ENCODE measurements around the gene C2orf69. TPM values are rescaled to one million over a fixed set of nuclear protein-coding genes. Genes with fewer than 3 reads are reported as not detected.
A peak's percentile ranks its signal among the peaks of the same experiment; 100 is the strongest.

Gene C2orf69
- total and polyA plus RNA-seq, 2 of the 13 experiments (the other 11 are each of a cell fraction or from before 2014, with no cell fraction given), result 4.8 to 19.3 TPM

- TF ChIP-seq NFYB (CRISPR knock-in tag; IDR thresholded peaks at IDR 0.05), result peak; percentile 85
- TF ChIP-seq FIP1L1 (IDR thresholded peaks at IDR 0.05; ENCODE audit: borderline replicate concordance, insufficient read depth, low read depth, low read length), result peak; percentile 49; the same call in 1 of the 2 replicates
- TF ChIP-seq ZSCAN5A (CRISPR knock-in tag; IDR thresholded peaks at IDR 0.05; ENCODE audit: borderline replicate concordance), result peak; percentile 90; the same call in 1 of the 2 replicates
- TF ChIP-seq MAX (IDR thresholded peaks at IDR 0.05), result peak; percentile 64
- TF ChIP-seq SOX13 (IDR thresholded peaks at IDR 0.05), result no peak
- no peak; a peak in 1 of 4 replicates for TF ChIP-seq SOX13 (CRISPR knock-in tag; conservative IDR thresholded peaks at IDR 0.05 in 1 of 2, IDR thresholded peaks at IDR 0.05 in 1 of 2)
- TF ChIP-seq ARID4A (CRISPR knock-in tag; IDR thresholded peaks at IDR 0.05; ENCODE audit: borderline replicate concordance), result peak; percentile 98
- no peak for TF ChIP-seq KAT2B (IDR thresholded peaks at IDR 0.05; ENCODE audit: borderline replicate concordance, low read depth, low read length)
- TF ChIP-seq ZNF558 (CRISPR knock-in tag; IDR thresholded peaks at IDR 0.05; ENCODE audit: borderline replicate concordance), result no peak
- TF ChIP-seq ZNF609 (CRISPR knock-in tag; IDR thresholded peaks at IDR 0.05; ENCODE audit: borderline replicate concordance), result no peak; the same call in 1 of the 2 replicates
- no peak for TF ChIP-seq ZNF10 (CRISPR knock-in tag; IDR thresholded peaks at IDR 0.05; ENCODE audit: borderline replicate concordance, low read depth)
- TF ChIP-seq ZSCAN31 (CRISPR knock-in tag; IDR thresholded peaks at IDR 0.05; ENCODE audit: low read depth), result peak; percentile 98
- TF ChIP-seq STAG1 (CRISPR knock-in tag; IDR thresholded peaks at IDR 0.05), result no peak
- peak; percentile 94 for TF ChIP-seq BORCS8-MEF2B (CRISPR knock-in tag; IDR thresholded peaks at IDR 0.05)
- peak; percentile 94 for TF ChIP-seq SMAD1 (CRISPR knock-in tag; IDR thresholded peaks at IDR 0.05; ENCODE audit: borderline replicate concordance, low read depth)
- 0 out of 2 replicates have a peak, but pooled peaks have one; percentile 60 for TF ChIP-seq TP53 (CRISPR knock-in tag; conservative IDR thresholded peaks at IDR 0.05)
- TF ChIP-seq PAX8 (CRISPR knock-in tag; IDR thresholded peaks at IDR 0.05; ENCODE audit: borderline replicate concordance), result 0 out of 2 replicates have a peak, but pooled peaks have one; percentile 18
Observed at GRCh38 chr2:199911052-199911876, at the start of gene C2orf69 (continued).

Measured in HepG2 (cell line).